Measurements from ENCODE around the gene VILL. TPM values are rescaled to one million over a fixed set of nuclear protein-coding genes. Genes with fewer than 3 reads are reported as not detected.

The VILL gene
- total and polyA plus RNA-seq, 2 of the 8 experiments (the other 6 are each of a cell fraction or from before 2014, with no cell fraction given): 4.1 to 4.2 TPM

- no peak overlapping the region for H3K4me3 ChIP-seq (ENCODE audit: extremely low read depth in 1 of 4, insufficient read depth in 2 of 4, low read depth in 3 of 4, low read length in 4 of 4)
- no peak overlapping the region for H3K9ac ChIP-seq (replicated peaks in 1 of 4; ENCODE audit: extremely low read depth in 1 of 4, low read depth in 3 of 4, low read length in 3 of 4)
- no peak overlapping the region for H3K4ac ChIP-seq (replicated peaks; ENCODE audit: insufficient read length, low read depth, low read length)
- POLR2A ChIA-PET (ENCODE audit: partially characterized antibody): no interaction called here
- H3K27ac ChIP-seq (ENCODE audit: low read depth, low read length): no peak overlapping the region
- no peaks in the 10 kb centered on the region for H3K79me1 ChIP-seq (ENCODE audit: low read depth, low read length)
- no peaks in the 10 kb centered on the region; a peak in 1 of 7 replicates for H3K27me3 ChIP-seq (replicated peaks in 1 of 4; ENCODE audit: control insufficient read depth in 3 of 4, extremely low read depth in 1 of 4, insufficient read depth in 3 of 4, low read length in 3 of 4)
- no peak overlapping the region for H3K23ac ChIP-seq (ENCODE audit: insufficient read length)
- H2BK5ac ChIP-seq (ENCODE audit: low read depth, low read length): no peak overlapping the region
- H4K91ac ChIP-seq (replicated peaks; ENCODE audit: insufficient read length, low read length): no peak overlapping the region
- CTCF ChIA-PET (ENCODE audit: partially characterized antibody): no interaction called here
- no peaks in the 10 kb centered on the region for H3K36me3 ChIP-seq (ENCODE audit: control insufficient read depth in 2 of 4, insufficient read depth in 4 of 4, low read length in 3 of 4)
- H2AK5ac ChIP-seq (ENCODE audit: low read depth, low read length): no peak overlapping the region
- no peak overlapping the region for H3K4me2 ChIP-seq (ENCODE audit: insufficient read depth in 1 of 2, low read depth in 2 of 2, low read length in 2 of 2)
- no peaks in the 10 kb centered on the region for H3K79me2 ChIP-seq (ENCODE audit: control insufficient read depth in 1 of 2, insufficient read depth in 2 of 2, low read length in 2 of 2)
- no peak overlapping the region for H2BK20ac ChIP-seq (ENCODE audit: low read length)
- no peak overlapping the region for H4K5ac ChIP-seq (ENCODE audit: insufficient read length, low read depth, low read length)
- no peak overlapping the region for H2BK120ac ChIP-seq (replicated peaks; ENCODE audit: low read depth, low read length)
- no peak for FAIRE-seq
- H3K4me1 ChIP-seq (replicated peaks in 1 of 4; ENCODE audit: control insufficient read depth in 3 of 4, insufficient read depth in 4 of 4, low read length in 3 of 4): no peaks in the 10 kb centered on the region
- no peak overlapping the region for H3K18ac ChIP-seq (ENCODE audit: extremely low read depth, low read length)
- H2AFZ ChIP-seq (ENCODE audit: low read length): no peak overlapping the region
- no peak overlapping the region for H2BK15ac ChIP-seq (ENCODE audit: low read length)
- H3K56ac ChIP-seq (replicated peaks; ENCODE audit: insufficient read length, low read depth, low read length): no peak overlapping the region
- no peaks in the 10 kb centered on the region for H4K20me1 ChIP-seq (replicated peaks in 1 of 2; ENCODE audit: control insufficient read depth in 1 of 2, insufficient read depth in 2 of 2, low read length in 2 of 2)
- peaks cover 2 to 5% of the 10 kb centered on the region in 2 experiments; a peak in 2 of 4 replicates for H3K9me3 ChIP-seq (ENCODE audit: insufficient read depth in 2 of 2, low read depth in 1 of 2, low read length in 1 of 2)
- DNase-seq (ENCODE audit: low read depth in 1 of 2, low spot score in 2 of 2): no peak
- no peaks in the 10 kb centered on the region for H3K23me2 ChIP-seq (ENCODE audit: low read depth, low read length)
- no peak overlapping the region for H2BK12ac ChIP-seq (ENCODE audit: low read depth, low read length)
- no peak overlapping the region for H4K8ac ChIP-seq (ENCODE audit: extremely low read depth, insufficient read depth, low read length)
- 85% methylated on average over 2 of the region's 2 CpGs; no CpG with 5 or more reads in 1 of the 2 experiments for WGBS, 2 experiments (ENCODE audit: extremely low coverage in 1 of 2, insufficient coverage in 1 of 2, insufficient read length in 1 of 2, insufficient replicate concordance in 2 of 2, low coverage in 1 of 2, low lambda C conversion rate in 2 of 2, missing lambda C conversion rate in 1 of 2)
- no peak overlapping the region for H3K14ac ChIP-seq (ENCODE audit: insufficient read length)
- no peak for TF ChIP-seq TAF7 (optimal IDR thresholded peaks at IDR 0.05; ENCODE audit: borderline replicate concordance, low read depth, low read length)
- TF ChIP-seq BCL11A (IDR thresholded peaks at IDR 0.05; ENCODE audit: low read depth in 2 of 2, low read length in 2 of 2): no peak
Measured at GRCh38 chr3:38046821-38047220, 56.2 kb downstream of the VILL start.
